ENCODE data around the gene DIAPH1.
"Not testable (repeated sequence)": the region's sequence is repeated elsewhere in the genome, so short reads cannot be mapped to it uniquely, and the experiment has no call there.

DIAPH1 gene

GRCh38 chr5:141639357-141640050 lies 20.7 kb upstream of the DIAPH1 start:
- no peak for FAIRE-seq

DNA sequence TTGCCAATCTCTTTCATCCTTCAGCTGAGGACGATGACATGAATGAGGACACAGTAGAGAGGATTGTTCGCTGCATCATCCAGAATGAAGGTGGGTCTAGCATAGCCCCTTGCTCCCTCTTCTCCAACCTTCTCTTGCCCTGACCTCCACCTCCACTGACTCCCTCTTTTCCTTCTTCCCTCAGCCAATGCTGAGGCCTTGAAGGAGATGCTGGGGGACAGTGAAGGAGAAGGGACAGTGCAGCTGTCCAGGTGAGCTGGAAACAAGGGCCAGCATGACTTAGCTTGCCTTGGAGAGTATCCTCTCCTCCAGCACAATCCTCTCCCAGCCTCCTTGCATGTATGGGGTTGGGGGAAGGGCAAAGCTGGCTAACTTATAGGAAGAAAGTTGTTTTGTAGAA lies 20.0 kb upstream of the DIAPH1 start:
- FAIRE-seq: no peak

GRCh38 chr5:141637767-141638419 lies 19.1 kb upstream of the DIAPH1 start:
- no peak for FAIRE-seq

- FAIRE-seq: no peak
Measured at GRCh38 chr5:141637123-141637766, 18.4 kb upstream of the DIAPH1 start.

DNA sequence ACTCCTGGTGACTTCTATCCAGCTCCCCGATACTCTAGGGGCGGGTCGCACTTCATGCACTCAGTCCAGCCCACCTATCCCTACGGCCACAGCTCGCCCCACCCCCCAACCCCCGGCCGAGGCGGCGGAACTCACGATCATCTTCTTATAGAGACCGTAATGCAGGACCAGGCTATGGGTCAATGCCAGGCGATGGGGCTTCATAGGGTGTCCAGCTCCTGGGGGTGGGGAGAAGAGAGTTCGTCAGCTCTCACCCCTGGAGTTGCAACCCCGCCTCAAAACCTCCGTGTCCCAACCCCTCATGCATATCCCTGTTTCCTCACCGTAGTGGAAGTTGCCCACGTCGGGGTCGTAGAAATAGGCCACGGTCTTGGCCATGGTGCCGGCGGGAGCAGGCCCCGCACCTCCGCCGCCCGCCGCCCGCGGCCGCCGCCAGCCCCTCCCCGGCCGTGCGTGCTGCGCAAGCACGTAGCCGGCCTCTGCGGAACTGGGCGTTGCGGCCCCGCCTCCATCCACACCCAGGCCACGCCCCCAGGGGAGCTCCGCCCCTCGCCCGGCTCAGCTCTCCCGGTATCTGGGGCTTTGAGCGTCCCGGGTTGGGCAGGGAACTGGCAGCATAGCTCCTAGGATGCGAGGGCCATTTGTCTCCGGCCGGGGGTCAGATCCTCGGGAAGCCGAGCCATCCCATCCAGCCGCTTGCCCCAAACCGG lies 17.8 kb upstream of the DIAPH1 start, which contains the start of the genes HDAC3 and RELL2:
HDAC3 (minus strand) TSS at position 437 of the 710 bp plus-strand sequence; CDS start at position 378, 59 bp downstream.
RELL2 (plus strand) TSS at position 585 of the 710 bp plus-strand sequence. CDS start 1,229 bp downstream, outside the sequence.
- no peak for FAIRE-seq

- no peak for FAIRE-seq
Measured at GRCh38 chr5:141636106-141636412, 17.3 kb upstream of the DIAPH1 start.

- FAIRE-seq: no peak
Measured at GRCh38 chr5:141635646-141636045, 16.8 kb upstream of the DIAPH1 start.

GRCh38 chr5:141634720-141635119 lies 15.9 kb upstream of the DIAPH1 start:
- no peak for FAIRE-seq

DNA sequence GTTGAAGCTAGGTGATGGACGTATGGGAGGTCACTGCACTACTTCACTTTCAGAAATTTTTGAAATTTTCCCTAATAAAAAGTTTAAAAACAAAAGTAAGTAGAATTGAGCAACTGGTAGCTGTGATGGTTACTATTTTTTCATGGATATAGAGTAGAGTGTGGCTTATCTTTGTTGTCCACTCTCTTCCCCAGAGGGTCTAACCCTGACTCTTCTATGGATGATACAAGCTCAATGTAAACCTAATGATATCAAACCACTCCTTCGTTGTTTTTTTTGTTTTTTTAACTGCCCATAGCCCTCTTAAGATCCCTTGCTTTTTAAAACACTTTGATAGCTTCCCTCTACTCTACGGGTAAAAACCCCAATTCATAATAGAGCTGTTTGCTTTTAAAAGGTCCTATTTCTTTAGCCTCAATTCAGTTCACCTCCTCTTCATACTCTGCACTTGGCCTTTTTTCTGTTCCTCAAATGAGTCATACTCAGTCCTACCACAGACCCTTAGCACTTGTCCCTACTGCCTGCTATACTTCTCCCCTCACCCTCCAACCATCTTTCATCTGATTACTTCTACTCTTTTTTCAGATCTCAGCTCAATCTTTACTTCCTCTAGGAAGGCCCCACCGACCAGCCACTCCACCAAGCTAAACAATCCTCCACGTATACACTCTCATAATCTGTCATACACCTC lies 15.2 kb upstream of the DIAPH1 start:
- FAIRE-seq: no peak

GRCh38 chr5:141632650-141633049 lies 13.8 kb upstream of the DIAPH1 start:
- FAIRE-seq: no peak

DNA sequence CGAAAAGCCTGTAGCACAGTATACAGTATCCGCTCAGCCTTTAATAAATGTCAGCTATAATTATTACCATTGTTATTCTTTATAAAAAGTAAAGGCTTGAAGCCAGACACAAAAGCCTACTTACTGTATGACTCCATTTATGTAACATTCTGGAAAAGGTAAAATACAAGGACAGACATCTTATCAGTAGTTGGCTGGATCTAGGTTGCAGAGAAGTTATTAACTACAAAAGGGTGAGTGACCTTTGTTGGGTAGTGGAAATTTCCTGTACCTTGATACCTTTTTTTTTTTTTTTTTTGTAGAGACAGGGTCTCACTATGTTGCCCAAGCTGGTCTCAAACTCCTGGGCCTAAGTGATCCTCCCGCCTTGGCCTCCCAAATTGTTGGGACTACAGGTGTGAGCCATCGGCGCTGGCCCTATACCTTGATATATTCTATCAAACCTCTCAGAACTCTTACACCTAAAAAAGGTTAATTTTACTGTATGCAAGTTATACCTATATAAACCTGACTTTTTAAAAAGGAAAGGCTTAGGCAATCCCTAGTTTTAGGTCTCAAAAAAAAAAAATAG lies 11.9 kb upstream of the DIAPH1 start:
- no peak for FAIRE-seq

DNA sequence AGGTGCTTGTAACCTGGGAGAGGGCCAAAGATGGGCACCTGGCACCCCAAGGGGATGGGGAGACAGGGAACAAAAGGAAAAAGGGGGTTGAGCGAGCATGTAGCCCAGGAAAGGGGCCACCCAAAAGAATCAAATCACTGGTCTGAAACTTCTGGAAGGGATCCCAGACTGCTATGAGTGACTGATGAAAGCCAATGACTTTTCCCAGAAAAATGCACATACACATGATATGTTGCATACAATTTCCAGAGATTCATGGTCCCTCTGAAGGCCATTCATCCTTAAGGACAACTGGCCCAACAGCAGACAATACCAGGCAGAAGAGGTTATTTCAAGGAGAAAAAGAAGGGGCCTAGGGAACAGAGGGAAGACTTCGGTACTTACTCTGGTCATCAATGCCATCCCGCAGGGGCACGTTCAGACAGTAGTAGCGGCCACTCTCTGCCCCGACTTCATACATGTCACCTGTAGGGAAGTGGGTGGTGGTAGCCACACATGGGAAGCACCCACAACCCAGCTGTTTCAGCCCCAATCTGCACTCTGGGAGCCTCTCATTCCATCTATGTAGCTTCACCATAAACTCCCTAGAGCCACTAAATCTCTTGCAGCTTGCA lies 9.5 kb upstream of the DIAPH1 start:
- no peak for FAIRE-seq

DNA sequence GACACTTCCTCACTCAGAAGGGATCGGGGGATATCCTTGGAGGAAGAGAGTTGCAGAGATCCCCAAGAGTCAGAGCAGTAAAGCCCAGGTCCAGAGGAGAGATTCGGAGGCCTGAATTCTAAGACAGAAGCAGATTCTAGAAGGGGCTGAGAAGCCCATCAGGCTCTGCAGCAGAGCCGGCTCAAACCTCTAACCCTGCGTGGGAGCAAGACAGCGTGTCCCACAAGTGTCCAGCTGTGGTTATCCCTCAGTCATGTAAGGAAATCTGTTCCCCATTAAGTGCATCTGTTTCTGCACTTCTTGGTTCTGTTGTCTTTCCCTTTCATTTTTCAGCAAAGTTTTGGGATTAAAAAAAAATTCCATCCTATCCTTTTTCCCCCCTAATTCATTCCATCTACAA lies 4.8 kb upstream of the DIAPH1 start:
- no peak for FAIRE-seq

DNA sequence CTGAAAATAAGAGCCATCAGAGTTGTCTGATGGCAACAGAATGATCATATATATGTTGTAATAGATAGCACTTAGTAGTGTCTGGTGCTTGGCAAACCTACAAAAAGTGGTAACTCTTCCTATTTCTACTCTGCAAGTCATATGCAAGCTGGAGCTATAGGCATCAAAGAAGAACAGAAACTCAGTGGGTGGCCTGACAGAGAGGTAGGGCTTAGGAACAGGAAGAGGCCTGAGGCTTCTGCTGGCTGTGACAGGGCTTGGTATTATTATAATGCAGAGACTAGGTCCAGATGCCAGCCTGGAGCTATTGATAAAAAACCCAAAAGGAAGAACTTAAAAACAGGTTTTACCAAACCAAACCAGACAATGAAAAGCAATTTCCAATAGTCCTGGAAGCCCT lies 4.4 kb upstream of the DIAPH1 start:
- no peak for FAIRE-seq

DNA sequence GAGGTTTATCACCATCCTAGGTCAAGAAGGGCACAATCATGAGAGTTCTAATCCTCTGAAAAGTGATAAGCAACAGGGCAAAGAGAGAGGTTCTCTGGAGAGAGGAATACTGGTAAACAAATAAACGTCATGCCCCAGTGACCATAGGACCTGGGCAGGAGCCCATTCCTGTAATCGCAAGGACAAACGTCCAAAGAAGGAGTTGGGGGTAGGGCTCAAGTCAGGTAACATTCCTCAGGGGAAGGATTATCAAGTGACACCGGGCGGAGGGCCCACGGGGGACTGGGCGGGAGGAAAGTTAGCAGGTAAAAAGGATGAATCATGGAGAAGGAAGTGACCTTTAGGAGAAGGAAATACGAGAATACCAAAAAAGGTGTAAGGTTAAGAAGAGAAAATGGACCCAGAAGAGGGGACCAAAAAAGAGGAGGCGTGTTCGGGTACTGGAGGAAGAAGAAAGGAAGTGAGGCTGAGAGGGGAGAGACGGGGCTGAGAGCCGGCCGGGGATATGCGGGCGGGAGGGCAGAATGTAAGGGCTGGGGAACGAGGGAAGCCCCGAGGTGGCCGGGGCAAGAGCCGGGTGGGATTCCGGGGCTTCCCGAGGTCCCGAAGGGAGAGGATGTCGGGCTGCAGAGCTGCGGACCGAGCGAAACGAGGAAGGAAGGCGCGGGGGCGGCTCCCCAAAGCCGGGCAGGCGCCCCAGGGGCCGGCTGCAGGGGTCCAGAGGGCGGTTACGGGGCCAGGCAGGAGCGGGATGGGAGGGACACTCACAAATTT lies 583 bp downstream of the DIAPH1 start:
- FAIRE-seq: no peak

DNA sequence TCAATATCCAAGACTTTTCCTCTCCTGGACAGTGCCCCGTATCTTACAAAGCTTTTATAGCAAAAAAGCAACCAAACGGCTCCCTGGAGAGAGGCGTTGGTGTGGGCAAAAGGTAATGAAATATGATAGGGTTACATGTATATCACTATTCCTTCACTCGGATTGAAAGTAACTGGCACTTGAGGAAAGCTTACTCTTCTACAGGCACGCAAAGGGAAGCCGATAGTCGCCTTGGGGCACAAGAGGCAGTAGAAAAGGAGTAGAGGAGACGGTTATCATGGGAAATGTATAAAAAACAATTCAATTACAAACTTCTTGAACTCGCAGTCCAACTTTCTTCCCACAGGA lies 1.1 kb downstream of the DIAPH1 start:
- no peak for FAIRE-seq

DNA sequence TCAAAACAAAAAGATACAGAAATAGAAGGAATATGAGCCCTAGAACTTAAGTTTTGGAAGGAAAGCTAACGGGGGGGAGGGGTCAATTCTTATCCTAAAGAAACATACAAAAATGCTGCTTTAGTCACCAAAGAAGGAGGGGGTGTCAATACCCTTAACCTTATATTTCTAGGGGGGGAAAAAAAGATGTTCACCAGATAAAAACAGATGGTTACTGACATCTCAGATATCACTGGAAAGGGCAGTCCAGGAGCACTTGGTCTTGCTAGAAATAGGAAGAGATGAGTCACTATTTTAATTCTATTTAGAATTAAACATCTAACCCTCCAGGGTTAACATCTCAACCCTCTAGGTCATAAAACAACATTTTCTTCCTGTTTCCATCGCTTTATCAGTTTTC lies 1.7 kb downstream of the DIAPH1 start:
- FAIRE-seq: no peak

DNA sequence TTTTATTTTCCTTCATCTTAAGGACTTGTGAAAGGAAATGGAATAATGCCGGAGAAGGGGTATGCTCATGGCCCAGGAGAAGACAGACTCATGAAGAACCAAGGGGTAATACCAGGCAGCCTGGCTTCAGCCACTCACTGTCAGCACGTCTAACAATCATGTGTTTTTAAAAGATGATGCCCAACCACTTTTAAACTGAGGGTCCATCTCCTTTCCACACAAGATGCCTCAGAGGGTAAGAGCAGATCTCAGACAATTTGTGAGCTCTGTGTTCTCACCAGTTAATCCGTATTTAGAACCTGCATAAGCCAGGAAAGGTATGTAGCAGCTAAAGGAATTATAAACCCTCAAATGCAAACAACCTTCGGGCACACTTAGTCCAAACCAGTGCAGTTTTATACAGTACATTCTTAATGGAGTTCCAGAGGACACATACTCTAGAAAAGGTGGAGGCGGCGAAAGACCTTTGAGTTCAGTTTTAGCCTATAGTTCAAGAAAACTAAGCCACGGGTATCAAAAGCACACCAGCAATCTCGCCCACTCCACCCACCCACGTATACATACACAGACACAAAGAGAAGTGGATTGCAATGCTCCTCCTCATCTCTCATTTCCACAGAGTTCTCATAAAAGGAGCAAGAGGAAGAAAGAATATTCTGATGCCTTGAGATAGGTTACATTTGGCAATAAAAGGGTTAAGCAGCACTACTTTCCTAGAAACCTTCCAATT lies 2.6 kb downstream of the DIAPH1 start:
- no peak for FAIRE-seq

DNA sequence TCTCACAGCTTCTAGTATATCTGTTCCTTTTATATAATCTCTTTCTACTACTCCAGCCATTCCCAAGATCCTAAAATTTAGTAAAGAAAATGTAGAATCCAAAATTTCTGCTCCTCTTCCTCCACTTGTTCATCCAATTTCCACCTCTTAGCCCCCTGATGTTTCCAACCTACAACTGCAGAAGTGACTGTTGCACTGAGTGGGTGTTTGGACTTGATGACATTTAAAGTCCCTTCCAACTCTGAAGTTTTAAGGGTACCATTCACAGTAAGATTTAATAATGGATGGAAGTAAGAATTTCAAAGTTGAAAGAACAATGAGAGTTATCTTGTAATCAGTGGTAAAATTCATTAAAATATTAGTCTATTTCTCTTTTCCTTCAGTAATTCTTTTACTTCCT lies 5.5 kb downstream of the DIAPH1 start:
- FAIRE-seq: no peak

- FAIRE-seq: no peak
Measured at GRCh38 chr5:141611289-141611688, 7.5 kb downstream of the DIAPH1 start.

DNA sequence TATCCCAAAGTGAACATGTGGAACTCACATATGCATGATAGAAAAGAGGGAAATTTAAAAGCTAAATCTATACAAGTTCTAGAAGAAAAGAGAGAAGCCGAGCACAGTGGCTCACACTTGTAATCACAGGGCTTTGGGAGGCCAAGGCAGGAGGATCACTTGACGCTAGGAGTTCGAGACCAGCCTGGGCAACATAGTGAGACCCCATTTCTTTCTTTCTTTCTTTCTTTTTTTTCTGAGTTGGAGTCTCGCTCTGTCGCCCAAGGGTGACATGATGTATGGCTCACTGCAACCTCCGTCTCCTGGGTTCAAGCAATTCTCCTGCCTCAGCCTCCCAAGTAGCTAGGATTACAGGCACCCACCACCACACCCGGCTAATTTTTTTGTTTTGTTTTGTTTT lies 8.9 kb downstream of the DIAPH1 start:
- FAIRE-seq: not testable (repeated sequence)
